ENCODE results near the gene CAMLG. TPM values are rescaled to one million over a fixed set of nuclear protein-coding genes. Genes with fewer than 3 reads are reported as not detected.

The CAMLG gene
- total RNA-seq, 1 donor from 2014 or later = 20.2 TPM

DNA sequence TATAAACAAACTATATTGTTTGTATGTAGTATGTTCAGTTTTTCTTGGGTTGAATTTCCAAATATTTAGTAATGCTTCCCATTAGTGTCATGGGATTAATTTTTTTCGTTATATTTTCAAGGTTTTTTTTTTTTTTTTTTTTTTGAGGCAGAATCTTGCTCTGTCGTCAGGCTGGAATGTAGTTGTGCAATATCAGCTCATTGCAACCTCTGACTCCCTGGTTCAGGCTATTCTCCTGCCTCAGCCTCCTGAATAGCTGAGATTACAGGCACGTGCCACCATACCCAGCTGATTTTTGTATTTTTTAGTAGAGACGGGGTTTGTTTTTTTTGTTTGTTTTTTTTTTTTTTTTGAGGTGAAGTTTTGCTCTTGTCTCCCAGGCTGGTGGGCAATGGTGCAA, 30.9 kb downstream of the CAMLG start:
- H3K4me3 ChIP-seq = no peak overlapping the region
- TF ChIP-seq, protein P1, sequence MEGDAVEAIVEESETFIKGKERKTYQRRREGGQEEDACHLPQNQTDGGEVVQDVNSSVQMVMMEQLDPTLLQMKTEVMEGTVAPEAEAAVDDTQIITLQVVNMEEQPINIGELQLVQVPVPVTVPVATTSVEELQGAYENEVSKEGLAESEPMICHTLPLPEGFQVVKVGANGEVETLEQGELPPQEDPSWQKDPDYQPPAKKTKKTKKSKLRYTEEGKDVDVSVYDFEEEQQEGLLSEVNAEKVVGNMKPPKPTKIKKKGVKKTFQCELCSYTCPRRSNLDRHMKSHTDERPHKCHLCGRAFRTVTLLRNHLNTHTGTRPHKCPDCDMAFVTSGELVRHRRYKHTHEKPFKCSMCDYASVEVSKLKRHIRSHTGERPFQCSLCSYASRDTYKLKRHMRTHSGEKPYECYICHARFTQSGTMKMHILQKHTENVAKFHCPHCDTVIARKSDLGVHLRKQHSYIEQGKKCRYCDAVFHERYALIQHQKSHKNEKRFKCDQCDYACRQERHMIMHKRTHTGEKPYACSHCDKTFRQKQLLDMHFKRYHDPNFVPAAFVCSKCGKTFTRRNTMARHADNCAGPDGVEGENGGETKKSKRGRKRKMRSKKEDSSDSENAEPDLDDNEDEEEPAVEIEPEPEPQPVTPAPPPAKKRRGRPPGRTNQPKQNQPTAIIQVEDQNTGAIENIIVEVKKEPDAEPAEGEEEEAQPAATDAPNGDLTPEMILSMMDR (IDR thresholded peaks at IDR 0.05; ENCODE audit: borderline replicate concordance) = no peak
- H3K27ac ChIP-seq (replicated peaks) = no peak overlapping the region
- H3K27me3 ChIP-seq (ENCODE audit: low read depth) = no peaks in the 10 kb centered on the region
- intact Hi-C loops (cut with micrococcal nuclease) = no loop called here
- H3K4me1 ChIP-seq = no peaks in the 10 kb centered on the region
- peaks cover 99% of the 10 kb centered on the region for H3K36me3 ChIP-seq
- H3K9me3 ChIP-seq (replicated peaks) = no peaks in the 10 kb centered on the region
- no peak for DNase-seq

DNA sequence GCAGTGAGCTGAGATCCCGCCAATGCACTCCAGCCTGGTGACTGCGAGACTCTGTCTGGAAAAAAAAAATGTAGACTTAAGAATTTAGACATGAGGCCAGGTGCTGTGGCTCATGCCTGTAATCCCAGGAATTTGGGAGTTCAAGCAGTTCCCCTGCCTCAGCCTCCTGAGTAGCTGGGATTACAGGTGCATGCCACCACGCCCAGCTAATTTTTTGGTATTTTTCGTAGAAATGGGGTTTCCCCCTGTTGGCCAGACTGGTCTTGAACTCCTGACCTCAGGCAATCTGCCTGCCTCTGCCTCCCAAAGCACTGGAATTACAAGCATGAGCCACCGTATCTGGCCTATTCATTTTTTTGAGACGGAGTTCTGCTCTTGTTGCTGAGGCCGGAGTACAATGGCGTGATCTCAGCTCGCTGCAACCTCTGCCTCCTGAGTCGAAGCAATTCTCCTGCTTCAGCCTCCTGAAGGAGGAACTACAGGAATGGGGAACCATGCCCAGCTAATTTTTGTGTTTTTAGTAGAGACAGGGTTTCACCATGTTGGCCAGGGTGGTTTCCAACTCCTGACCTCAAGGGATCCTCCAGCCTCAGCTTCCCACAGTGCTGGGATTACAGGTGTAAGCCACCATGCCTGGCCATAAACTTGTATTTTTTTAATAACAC, 34.2 kb downstream of the CAMLG start:
- Histone ChIP-seq H3K27me3 (ENCODE audit: low read depth) (no peaks in the 10 kb centered on the region), H3K27ac (replicated peaks) (no peak overlapping the region), H3K9me3 (replicated peaks) (no peaks in the 10 kb centered on the region), H3K4me3 (no peak overlapping the region), H3K4me1 (no peaks in the 10 kb centered on the region), H3K36me3 (peaks cover 99% of the 10 kb centered on the region)
- no peak for DNase-seq
- intact Hi-C loops (cut with micrococcal nuclease) = no loop called here
- TF ChIP-seq, protein P1 (IDR thresholded peaks at IDR 0.05; ENCODE audit: borderline replicate concordance) = no peak

DNA sequence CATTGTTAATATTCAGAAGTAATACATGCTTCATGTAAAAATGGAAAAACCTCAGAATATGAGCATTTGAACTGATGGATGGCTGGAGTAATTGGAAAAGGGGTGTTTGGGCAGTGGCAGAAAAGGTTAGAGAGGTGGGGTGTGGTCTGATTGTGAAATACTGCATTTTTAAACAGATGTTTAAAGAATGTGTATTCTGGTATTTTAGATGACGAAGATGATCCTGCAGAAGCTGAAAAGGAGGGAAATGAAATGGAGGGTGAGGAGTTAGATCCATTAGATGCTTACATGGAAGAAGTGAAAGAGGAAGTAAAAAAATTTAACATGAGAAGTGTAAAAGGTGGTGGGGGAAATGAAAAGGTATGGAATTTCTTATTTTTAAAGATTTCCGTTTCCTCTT, 39.0 kb downstream of the CAMLG start:
- Histone ChIP-seq H3K4me1 (no peaks in the 10 kb centered on the region), H3K4me3 (no peak overlapping the region), H3K27ac (replicated peaks) (no peak overlapping the region), H3K36me3 (peaks cover 98% of the 10 kb centered on the region), H3K27me3 (ENCODE audit: low read depth) (no peaks in the 10 kb centered on the region), H3K9me3 (replicated peaks) (no peaks in the 10 kb centered on the region)
- intact Hi-C loops (cut with micrococcal nuclease) = no loop called here
- TF ChIP-seq, protein P1 (IDR thresholded peaks at IDR 0.05; ENCODE audit: borderline replicate concordance) = no peak
- no peak for DNase-seq

DNA sequence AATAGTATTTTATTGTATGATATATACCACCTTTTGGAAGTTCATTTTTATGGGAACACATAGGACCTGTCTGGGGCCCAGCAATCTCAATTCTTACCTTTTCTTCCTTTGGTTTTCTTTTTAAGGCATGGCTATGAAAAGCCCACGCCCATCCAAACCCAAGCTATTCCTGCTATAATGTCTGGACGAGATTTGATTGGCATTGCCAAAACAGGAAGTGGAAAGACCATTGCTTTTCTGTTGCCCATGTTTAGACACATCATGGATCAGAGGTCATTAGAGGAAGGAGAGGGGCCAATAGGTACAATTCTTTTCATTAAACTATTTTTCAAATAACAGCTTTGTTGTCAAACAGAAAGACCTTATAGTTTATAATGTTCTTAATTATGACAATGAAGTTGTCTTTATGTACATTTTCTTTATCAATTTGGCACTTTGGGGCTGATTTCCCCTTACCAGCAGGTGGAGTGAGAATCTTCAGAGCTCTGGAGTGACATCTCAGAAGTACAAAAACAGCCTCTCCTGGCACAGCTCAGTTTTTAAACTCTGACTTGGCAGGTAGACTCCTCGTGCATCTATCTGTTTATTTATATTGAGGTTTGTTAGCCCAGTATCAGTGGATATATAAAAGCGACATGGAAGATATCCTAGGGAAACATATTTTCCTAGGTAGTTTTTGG, 46.0 kb downstream of the CAMLG start:
- no peaks in the 10 kb centered on the region for H3K9me3 ChIP-seq (replicated peaks)
- H3K4me1 ChIP-seq = no peaks in the 10 kb centered on the region
- no peaks in the 10 kb centered on the region for H3K27me3 ChIP-seq (ENCODE audit: low read depth)
- TF ChIP-seq, protein P1 (IDR thresholded peaks at IDR 0.05; ENCODE audit: borderline replicate concordance) = no peak
- H3K4me3 ChIP-seq = no peak overlapping the region
- intact Hi-C loops (cut with micrococcal nuclease) = loop anchor here (10.0 kb wide), 1 partner anchor 80 kb away; no protein-coding TSS in a partner anchor
- DNase-seq = no peak
- peaks cover 92% of the 10 kb centered on the region for H3K36me3 ChIP-seq
- no peak overlapping the region for H3K27ac ChIP-seq (replicated peaks)

DNA sequence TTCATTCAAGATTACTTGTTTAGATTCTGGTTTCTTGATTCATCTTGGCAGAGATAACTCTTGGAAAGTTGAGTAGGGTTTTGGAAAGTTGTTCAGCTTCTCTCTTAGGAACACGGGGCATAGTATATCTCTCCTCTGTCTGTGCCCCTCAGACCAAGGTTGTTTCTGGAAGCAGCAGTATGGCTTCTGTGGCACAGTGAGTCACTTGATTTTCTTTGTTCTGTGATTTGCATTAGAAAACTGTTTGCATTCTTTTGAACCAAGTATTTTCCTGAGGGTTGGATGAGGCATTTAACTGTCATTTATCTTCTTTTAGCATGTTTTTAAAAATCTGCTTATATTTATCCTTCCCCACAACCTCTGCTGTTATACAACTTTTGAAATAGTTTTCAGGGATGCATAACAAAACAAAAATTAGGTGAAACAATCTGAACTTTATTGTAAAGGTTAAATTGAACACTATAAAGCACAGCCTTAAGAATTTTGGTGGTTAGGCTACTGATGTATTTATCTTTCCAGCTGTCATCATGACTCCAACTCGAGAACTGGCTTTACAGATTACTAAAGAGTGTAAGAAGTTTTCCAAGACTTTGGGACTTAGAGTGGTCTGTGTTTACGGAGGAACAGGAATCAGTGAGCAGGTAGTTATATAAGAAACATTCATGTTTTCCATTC, 46.7 kb downstream of the CAMLG start:
- no peak for DNase-seq
- Histone ChIP-seq H3K4me1 (no peaks in the 10 kb centered on the region), H3K27ac (replicated peaks) (no peak overlapping the region), H3K4me3 (no peak overlapping the region), H3K27me3 (ENCODE audit: low read depth) (no peaks in the 10 kb centered on the region), H3K9me3 (replicated peaks) (no peaks in the 10 kb centered on the region), H3K36me3 (peaks cover 94% of the 10 kb centered on the region)
- TF ChIP-seq, protein P1 (IDR thresholded peaks at IDR 0.05; ENCODE audit: borderline replicate concordance) = no peak
- intact Hi-C loops (cut with micrococcal nuclease) = loop anchor here (10.0 kb wide), 1 partner anchor 80 kb away; no protein-coding TSS in a partner anchor

All from left ventricle myocardium inferior (tissue), 1 donor.